GM21526 (cell line): ENCODE results near the gene NACC1.

ENCODE experiments used
- ATAC-seq: cut with Tn5 transposase; IDR thresholded peaks from one replicate; pipeline ENCODE4 v1.9.1; 2021; ENCODE audit warnings: moderate library complexity; ENCODE audit not compliant: unreplicated experiment, low FRiP score

Gene NACC1

GRCh38 chr19:13099073-13099999, 18.7 kb upstream of the NACC1 start:
- no peak for ATAC-seq

- no peak for ATAC-seq
These were observed 18.0 kb upstream of the NACC1 start for GRCh38 chr19:13100031-13100588.

- ATAC-seq, result no peak
These were observed 17.0 kb upstream of the NACC1 start for GRCh38 chr19:13100841-13101589.

GRCh38 chr19:13101590-13102415, 16.3 kb upstream of the NACC1 start:
- ATAC-seq, result no peak

DNA sequence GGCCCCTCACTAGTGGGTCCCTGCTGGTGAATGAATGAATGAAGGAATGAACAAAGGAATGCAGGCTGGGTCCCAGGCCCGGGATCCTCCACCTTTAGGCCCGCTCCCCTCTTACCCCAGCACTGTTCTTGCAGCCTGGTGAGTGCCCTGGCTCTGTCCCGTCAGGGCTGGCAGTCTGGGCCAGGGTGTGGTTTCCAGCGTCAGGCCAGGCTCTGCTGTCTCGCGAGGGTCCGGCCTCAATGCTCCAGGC, 15.7 kb upstream of the NACC1 start:
- peak; percentile 1 for ATAC-seq

GRCh38 chr19:13102666-13103580, 15.1 kb upstream of the NACC1 start, which contains the start of gene LYL1:
LYL1 (minus strand) TSS chr19:13102858; CDS start chr19:13101171, 1,687 bp downstream.
- peak; percentile 35 for ATAC-seq

- ATAC-seq, result no peak
These were observed 14.3 kb upstream of the NACC1 start for GRCh38 chr19:13103581-13104359.

DNA sequence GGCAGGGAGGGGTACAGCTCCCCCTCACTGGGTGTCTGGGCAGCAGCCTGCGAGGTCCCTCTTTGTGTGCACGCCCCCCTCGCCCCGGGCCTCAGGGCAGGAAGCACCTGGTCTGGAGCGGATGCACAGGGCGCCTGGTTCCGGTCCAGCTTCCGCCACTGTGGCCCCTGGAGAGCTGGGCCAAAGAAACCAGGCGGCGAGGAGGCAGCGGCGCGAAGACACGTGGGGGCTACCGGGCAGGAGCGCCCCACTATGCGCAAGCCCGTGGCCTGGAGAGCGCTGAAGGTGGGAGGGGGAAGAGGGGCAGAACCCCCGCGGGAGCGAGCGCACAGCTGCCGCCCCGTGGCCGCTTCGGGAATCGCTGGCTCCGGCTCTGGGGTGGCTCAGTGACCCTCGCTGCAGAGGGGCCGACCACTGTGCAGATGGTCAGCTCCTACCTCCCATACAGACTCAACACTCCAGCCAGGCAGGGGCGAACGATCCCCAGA, 13.7 kb upstream of the NACC1 start:
- ATAC-seq, result no peak

- ATAC-seq, result no peak
These were observed 13.0 kb upstream of the NACC1 start for GRCh38 chr19:13104848-13105711.

DNA sequence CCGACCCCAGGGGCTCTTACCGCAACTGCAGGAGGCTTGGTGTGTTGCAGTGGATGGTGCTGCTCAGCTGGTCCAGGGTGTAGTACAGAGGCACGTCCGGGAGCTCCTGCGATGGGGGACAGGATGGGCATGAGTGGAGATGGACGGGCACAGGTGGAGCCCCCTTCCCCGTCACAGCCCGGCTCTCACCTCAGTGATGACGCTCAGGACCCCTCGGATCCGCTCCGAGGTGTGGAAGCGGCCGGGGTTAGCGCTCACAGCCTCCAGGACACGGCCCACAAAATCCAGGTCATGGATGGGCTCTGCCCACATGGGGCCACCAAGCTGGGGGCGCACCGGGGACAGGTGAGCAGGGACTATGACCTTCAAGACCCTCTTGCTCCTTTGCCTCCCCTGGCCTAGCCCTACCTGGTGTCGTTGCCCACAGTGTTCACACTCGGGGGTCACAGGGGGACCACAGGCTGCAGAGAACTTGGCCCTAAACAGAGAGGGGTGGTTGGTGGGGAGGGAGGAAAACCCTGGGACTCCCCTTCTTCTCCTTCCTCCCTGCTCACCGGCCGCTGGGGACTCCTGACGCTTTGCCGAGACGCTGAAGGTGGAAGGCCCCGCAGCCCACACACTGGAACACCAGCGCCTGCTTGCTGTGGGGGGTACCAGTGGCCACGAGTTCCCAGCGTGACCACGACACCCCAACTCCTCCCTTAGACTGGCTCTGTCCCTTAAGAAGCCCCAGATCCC, 8.5 kb upstream of the NACC1 start:
- no peak for ATAC-seq

DNA sequence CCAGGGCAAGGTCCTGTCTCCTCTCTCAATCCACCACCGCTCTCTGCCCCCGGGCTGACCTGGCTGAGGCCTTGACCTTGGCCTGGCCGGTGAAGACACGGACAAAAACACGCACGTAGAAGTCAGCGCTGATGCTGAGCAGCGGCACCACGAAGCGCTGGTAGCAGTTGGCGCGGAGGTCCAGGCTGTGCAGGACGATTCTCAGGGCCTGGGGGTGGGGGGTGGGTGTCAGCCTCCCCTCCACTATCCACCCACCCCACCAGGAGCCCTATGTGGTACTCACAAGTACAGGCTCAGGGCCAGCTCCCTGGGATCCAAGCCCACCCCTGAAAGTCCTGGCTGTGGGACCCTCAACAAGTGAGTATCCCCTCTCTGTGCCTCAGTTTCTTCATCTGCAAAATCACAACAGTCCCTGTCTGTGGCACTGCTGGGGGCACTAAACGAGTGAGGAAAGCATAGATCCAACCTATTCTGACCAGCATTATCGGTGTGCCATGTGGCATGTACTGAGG, 7.9 kb upstream of the NACC1 start:
- no peak for ATAC-seq

DNA sequence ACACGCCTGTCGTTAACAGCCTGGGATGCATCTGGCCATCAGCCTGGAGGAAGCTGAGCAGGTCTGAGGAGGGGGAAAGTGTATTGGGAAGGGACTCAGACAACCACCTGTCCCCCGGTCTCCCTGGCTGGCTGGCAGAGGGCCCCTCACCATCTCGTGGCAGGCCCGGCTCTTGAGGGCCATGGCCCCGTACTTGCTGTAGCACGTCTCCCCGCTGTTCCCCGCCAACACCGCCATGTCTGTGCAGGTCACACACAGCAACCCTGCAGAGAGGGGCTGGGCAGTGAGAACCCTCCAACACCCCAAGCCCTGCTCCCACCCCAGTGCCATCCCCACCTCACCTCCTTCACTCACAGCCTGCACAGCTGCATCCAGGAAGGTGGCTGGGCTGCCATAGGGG, 5.5 kb upstream of the NACC1 start:
- no peak for ATAC-seq

- no peak for ATAC-seq
These were observed 2.2 kb upstream of the NACC1 start for GRCh38 chr19:13115936-13116281.

GRCh38 chr19:13116282-13117175, 1.5 kb upstream of the NACC1 start, which contains the start of gene TRMT1:
TRMT1 (minus strand) TSS chr19:13116740; CDS start chr19:13116399, 341 bp downstream.
- ATAC-seq, result no peak

DNA sequence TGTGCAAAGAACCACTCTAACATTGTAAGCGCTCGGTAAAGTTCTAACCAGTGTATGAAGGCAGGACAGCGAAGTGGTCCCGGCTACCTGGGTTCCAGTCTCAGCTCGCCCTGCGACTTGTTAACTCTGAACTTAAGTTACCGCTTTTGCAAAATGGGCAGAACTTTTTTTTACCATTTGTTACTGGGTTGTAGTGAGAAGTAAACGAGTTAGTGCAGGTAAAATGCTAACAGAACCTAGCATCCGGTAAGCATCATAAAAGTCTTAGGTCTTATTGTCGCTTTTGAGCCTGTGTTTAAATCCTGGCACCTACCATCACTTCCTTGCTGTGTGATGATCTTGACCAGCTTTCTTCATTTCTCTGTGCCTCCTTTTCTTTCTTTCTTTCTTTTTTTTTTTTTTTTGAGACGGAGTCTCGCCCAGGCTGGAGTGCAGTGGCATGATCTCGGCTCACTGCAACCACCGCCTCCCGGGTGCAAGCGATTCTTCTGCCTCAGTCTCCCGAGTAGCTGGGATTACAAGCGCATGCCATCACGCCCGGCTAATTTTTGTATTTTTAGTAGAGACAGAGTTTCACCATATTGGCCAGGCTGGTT, 790 bp upstream of the NACC1 start:
- no peak for ATAC-seq
